ENCODE results near the gene PTPRG. TPM values are rescaled to one million over a fixed set of nuclear protein-coding genes. Genes with fewer than 3 reads are reported as not detected.

Gene PTPRG
- total and polyA plus RNA-seq, 2 experiments from 2014 or later: 24.4 to 131 TPM

- TF ChIP-seq ZNF462 (CRISPR knock-in tag; IDR thresholded peaks at IDR 0.05): no peak
These were observed 374.4 kb downstream of the PTPRG start (continued) for GRCh38 chr3:61935814-61936213.

GRCh38 chr3:61936344-61936937 lies 375.1 kb downstream of the PTPRG start:
- no peak overlapping the region for H3K27ac ChIP-seq (ENCODE audit: low read depth)
- no peaks in the 10 kb centered on the region for H3K9me2 ChIP-seq (ENCODE audit: insufficient read depth)
- Mint-ChIP-seq H3K4me1 (peaks cover 67% of the 10 kb centered on the region), H3K4me3 (no peak overlapping the region), H3K36me3 (ENCODE audit: low read depth) (peaks cover 13% of the 10 kb centered on the region), H3K9me3 (peaks cover 4% of the 10 kb centered on the region; the same call in 2 of the 3 replicates), H3K27ac (no peak overlapping the region), H3K27me3 (ENCODE audit: insufficient read depth, low read depth, poor library complexity) (peaks cover 5% of the 10 kb centered on the region)
- no peaks in the 10 kb centered on the region for H3K36me3 ChIP-seq (ENCODE audit: insufficient read depth)
- H3K27me3 ChIP-seq (ENCODE audit: insufficient read depth): no peaks in the 10 kb centered on the region
- peaks cover 43% of the 10 kb centered on the region for H3K4me1 ChIP-seq (ENCODE audit: insufficient read depth)
- H2AFZ ChIP-seq: no peak overlapping the region
- no peaks in the 10 kb centered on the region for H4K20me1 ChIP-seq (replicated peaks; ENCODE audit: insufficient read depth)
- no peak overlapping the region for H3K4me3 ChIP-seq
- ATAC-seq: peak; percentile 86
- peak; percentile 78 for DNase-seq (ENCODE audit: low spot score)
- no peaks in the 10 kb centered on the region for H3F3A ChIP-seq (replicated peaks; ENCODE audit: low read depth)
- no peak overlapping the region for H3K4me2 ChIP-seq
- TF ChIP-seq STAT1 (IDR thresholded peaks at IDR 0.05; ENCODE audit: unreplicated experiment) (no peak), POLR2AphosphoS5 (IDR thresholded peaks at IDR 0.05; ENCODE audit: low read depth) (no peak), EZH2phosphoT487 (IDR thresholded peaks at IDR 0.05; ENCODE audit: unreplicated experiment) (no peak), CREB1 (CRISPR knock-in tag; IDR thresholded peaks at IDR 0.05; ENCODE audit: low read depth) (no peak), CTCF (conservative IDR thresholded peaks at IDR 0.05; ENCODE audit: low read depth in 2 of 2) (peak; percentile 76 to 96)
- peaks cover 62% of the 10 kb centered on the region for H3K79me2 ChIP-seq (replicated peaks; ENCODE audit: insufficient read depth)

Measured in GM23338 (cell line).